Measurements from ENCODE around the gene FGGY.

- TF ChIP-seq, protein P1, sequence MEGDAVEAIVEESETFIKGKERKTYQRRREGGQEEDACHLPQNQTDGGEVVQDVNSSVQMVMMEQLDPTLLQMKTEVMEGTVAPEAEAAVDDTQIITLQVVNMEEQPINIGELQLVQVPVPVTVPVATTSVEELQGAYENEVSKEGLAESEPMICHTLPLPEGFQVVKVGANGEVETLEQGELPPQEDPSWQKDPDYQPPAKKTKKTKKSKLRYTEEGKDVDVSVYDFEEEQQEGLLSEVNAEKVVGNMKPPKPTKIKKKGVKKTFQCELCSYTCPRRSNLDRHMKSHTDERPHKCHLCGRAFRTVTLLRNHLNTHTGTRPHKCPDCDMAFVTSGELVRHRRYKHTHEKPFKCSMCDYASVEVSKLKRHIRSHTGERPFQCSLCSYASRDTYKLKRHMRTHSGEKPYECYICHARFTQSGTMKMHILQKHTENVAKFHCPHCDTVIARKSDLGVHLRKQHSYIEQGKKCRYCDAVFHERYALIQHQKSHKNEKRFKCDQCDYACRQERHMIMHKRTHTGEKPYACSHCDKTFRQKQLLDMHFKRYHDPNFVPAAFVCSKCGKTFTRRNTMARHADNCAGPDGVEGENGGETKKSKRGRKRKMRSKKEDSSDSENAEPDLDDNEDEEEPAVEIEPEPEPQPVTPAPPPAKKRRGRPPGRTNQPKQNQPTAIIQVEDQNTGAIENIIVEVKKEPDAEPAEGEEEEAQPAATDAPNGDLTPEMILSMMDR (IDR thresholded peaks at IDR 0.05), result no peak
- no peak for TF ChIP-seq POLR2A (IDR thresholded peaks at IDR 0.05)
Measured at GRCh38 chr1:59750328-59751003, 453.6 kb downstream of the FGGY start.

Data from uterus (tissue), 2 donors.